HG02610 (cell line): ENCODE results near the gene PSME4.

Source experiments
- ATAC-seq: cut with Tn5 transposase; IDR thresholded peaks from one replicate; pipeline ENCODE4 v1.9.1; 2021; ENCODE audit warnings: mild to moderate bottlenecking, moderate library complexity; ENCODE audit not compliant: unreplicated experiment

The PSME4 gene

GRCh38 chr2:53970724-53971602 lies at the start of gene PSME4:
TSS of gene PSME4 (minus strand) at chr2:53970993. CDS start at chr2:53970784, 209 bp downstream.
- ATAC-seq, result peak; percentile 90

GRCh38 chr2:54015798-54016699 lies 45.3 kb upstream of the PSME4 start:
- ATAC-seq, result no peak

- no peak for ATAC-seq
Measured at GRCh38 chr2:54013996-54014395, 43.2 kb upstream of the PSME4 start.

GRCh38 chr2:54012538-54013141 lies 41.8 kb upstream of the PSME4 start:
- ATAC-seq, result no peak

- ATAC-seq, result no peak
Measured at GRCh38 chr2:54009549-54009948, 38.8 kb upstream of the PSME4 start.

GRCh38 chr2:54008439-54008838 lies 37.6 kb upstream of the PSME4 start:
- ATAC-seq, result no peak

GRCh38 chr2:54000524-54000923 lies 29.7 kb upstream of the PSME4 start:
- no peak for ATAC-seq

- ATAC-seq, result no peak
Measured at GRCh38 chr2:54000122-54000521, 29.3 kb upstream of the PSME4 start.

GRCh38 chr2:53998834-53999233 lies 28.0 kb upstream of the PSME4 start:
- ATAC-seq, result no peak

GRCh38 chr2:53994818-53995808 lies 24.3 kb upstream of the PSME4 start:
- peak; percentile 87 for ATAC-seq

- ATAC-seq, result no peak
Measured at GRCh38 chr2:53991948-53992347, 21.2 kb upstream of the PSME4 start.

GRCh38 chr2:53989210-53989862 lies 18.5 kb upstream of the PSME4 start:
- no peak for ATAC-seq

GRCh38 chr2:53987336-53987921 lies 16.6 kb upstream of the PSME4 start:
- no peak for ATAC-seq

- no peak for ATAC-seq
Measured at GRCh38 chr2:53985646-53986045, 14.9 kb upstream of the PSME4 start.

GRCh38 chr2:53969968-53970723 lies 647 bp downstream of the PSME4 start:
- ATAC-seq, result peak; percentile 25

GRCh38 chr2:53969285-53969967 lies 1.4 kb downstream of the PSME4 start:
- ATAC-seq, result peak; percentile 31

- ATAC-seq, result no peak
Measured at GRCh38 chr2:53964987-53965687, 5.7 kb downstream of the PSME4 start.
